Measurements from ENCODE around the gene S100A16.

Gene S100A16

GRCh38 chr1:153612111-153612754 is 704 bp downstream of the S100A16 start:
- Histone ChIP-seq H3K79me1 (ENCODE audit: low read depth, low read length) (no peaks in the 10 kb centered on the region), H3K9me3 (replicated peaks in 1 of 2; ENCODE audit: control insufficient read depth in 2 of 2, insufficient read depth in 1 of 2, low read depth in 1 of 2, low read length in 2 of 2) (no peaks in the 10 kb centered on the region), H3K9ac (ENCODE audit: low read depth, low read length, poor library complexity) (peak overlapping the region; percentile 25), H3K23ac (ENCODE audit: low read depth, low read length, poor library complexity) (no peak overlapping the region), H3K4me2 (ENCODE audit: insufficient read depth, low read length, poor library complexity, severe bottlenecking) (peak overlapping the region; percentile 21), H3K14ac (ENCODE audit: low read length) (no peak overlapping the region), H2AK5ac (ENCODE audit: low read depth, low read length) (no peak overlapping the region), H2BK12ac (ENCODE audit: low read length) (peak overlapping the region; percentile 52), H4K91ac (ENCODE audit: low read depth, low read length, poor library complexity) (no peak overlapping the region), H3K4me3 (ENCODE audit: low read length in 2 of 2) (peak overlapping the region in 1 of 2 donors; percentile 14), H3K36me3 (replicated peaks in 1 of 2; ENCODE audit: control insufficient read depth in 2 of 2, insufficient read depth in 2 of 2, low read length in 2 of 2) (no peaks in the 10 kb centered on the region), H3K18ac (ENCODE audit: low read length) (peak overlapping the region; percentile 77), H3K27me3 (ENCODE audit: control insufficient read depth in 3 of 3, insufficient read depth in 3 of 3, low read depth in 1 of 3, low read length in 3 of 3) (no peaks in the 10 kb centered on the region), H3K27ac (replicated peaks; ENCODE audit: low read length) (no peak overlapping the region), H2BK5ac (ENCODE audit: low read length) (no peak overlapping the region), H3K4ac (ENCODE audit: low read length) (no peak overlapping the region), H3K4me1 (ENCODE audit: control insufficient read depth in 2 of 2, insufficient read depth in 1 of 2, low read depth in 1 of 2, low read length in 2 of 2) (peaks cover 20 to 28% of the 10 kb centered on the region in 2 donors), H2BK15ac (ENCODE audit: low read length) (peak overlapping the region; percentile 76), H2AFZ (ENCODE audit: low read length) (peak overlapping the region; percentile 80), H4K8ac (ENCODE audit: low read depth, low read length) (no peak overlapping the region), H2BK120ac (ENCODE audit: low read depth, low read length) (peak overlapping the region; percentile 1)
- no peak for DNase-seq (ENCODE audit: low spot score)
- no CpG with 5 or more reads among the region's 11 CpGs for WGBS, 2 donors (ENCODE audit: extremely low coverage in 2 of 2, insufficient read length in 2 of 2, insufficient replicate concordance in 1 of 2)

- Histone ChIP-seq H3K4me3 (ENCODE audit: low read length in 2 of 2) (no peak overlapping the region), H3K14ac (ENCODE audit: low read length) (no peak overlapping the region), H3K9ac (ENCODE audit: low read depth, low read length, poor library complexity) (no peak overlapping the region), H3K27ac (replicated peaks; ENCODE audit: low read length) (no peak overlapping the region), H3K9me3 (replicated peaks in 1 of 2; ENCODE audit: control insufficient read depth in 2 of 2, insufficient read depth in 1 of 2, low read depth in 1 of 2, low read length in 2 of 2) (no peaks in the 10 kb centered on the region), H2BK5ac (ENCODE audit: low read length) (no peak overlapping the region), H2BK120ac (ENCODE audit: low read depth, low read length) (no peak overlapping the region), H3K18ac (ENCODE audit: low read length) (no peak overlapping the region), H3K4me1 (ENCODE audit: control insufficient read depth in 2 of 2, insufficient read depth in 1 of 2, low read depth in 1 of 2, low read length in 2 of 2) (peaks cover 21 to 28% of the 10 kb centered on the region in 2 donors), H3K27me3 (ENCODE audit: control insufficient read depth in 3 of 3, insufficient read depth in 3 of 3, low read depth in 1 of 3, low read length in 3 of 3) (no peaks in the 10 kb centered on the region), H3K79me1 (ENCODE audit: low read depth, low read length) (no peaks in the 10 kb centered on the region), H2BK15ac (ENCODE audit: low read length) (no peak overlapping the region), H2AFZ (ENCODE audit: low read length) (peak overlapping the region; percentile 80), H2AK5ac (ENCODE audit: low read depth, low read length) (no peak overlapping the region), H3K4ac (ENCODE audit: low read length) (no peak overlapping the region), H3K23ac (ENCODE audit: low read depth, low read length, poor library complexity) (no peak overlapping the region), H3K4me2 (ENCODE audit: insufficient read depth, low read length, poor library complexity, severe bottlenecking) (no peak overlapping the region), H3K36me3 (replicated peaks in 1 of 2; ENCODE audit: control insufficient read depth in 2 of 2, insufficient read depth in 2 of 2, low read length in 2 of 2) (no peaks in the 10 kb centered on the region), H4K91ac (ENCODE audit: low read depth, low read length, poor library complexity) (no peak overlapping the region), H2BK12ac (ENCODE audit: low read length) (no peak overlapping the region), H4K8ac (ENCODE audit: low read depth, low read length) (no peak overlapping the region)
- no peak for DNase-seq (ENCODE audit: low spot score)
- no CpG with 5 or more reads among the region's 1 CpG for WGBS, 2 donors (ENCODE audit: extremely low coverage in 2 of 2, insufficient read length in 2 of 2, insufficient replicate concordance in 1 of 2)
Observed at GRCh38 chr1:153611356-153611755, 1.6 kb downstream of the S100A16 start.

GRCh38 chr1:153610811-153611301 is 2.1 kb downstream of the S100A16 start:
- Histone ChIP-seq H2BK12ac (ENCODE audit: low read length) (no peak overlapping the region), H4K8ac (ENCODE audit: low read depth, low read length) (no peak overlapping the region), H2BK15ac (ENCODE audit: low read length) (no peak overlapping the region), H3K14ac (ENCODE audit: low read length) (no peak overlapping the region), H3K36me3 (replicated peaks in 1 of 2; ENCODE audit: control insufficient read depth in 2 of 2, insufficient read depth in 2 of 2, low read length in 2 of 2) (no peaks in the 10 kb centered on the region), H2BK120ac (ENCODE audit: low read depth, low read length) (no peak overlapping the region), H2AK5ac (ENCODE audit: low read depth, low read length) (peak overlapping the region; percentile 22), H3K4me2 (ENCODE audit: insufficient read depth, low read length, poor library complexity, severe bottlenecking) (no peak overlapping the region), H2AFZ (ENCODE audit: low read length) (no peak overlapping the region), H3K27ac (replicated peaks; ENCODE audit: low read length) (no peak overlapping the region), H3K9me3 (replicated peaks in 1 of 2; ENCODE audit: control insufficient read depth in 2 of 2, insufficient read depth in 1 of 2, low read depth in 1 of 2, low read length in 2 of 2) (no peaks in the 10 kb centered on the region), H3K4ac (ENCODE audit: low read length) (no peak overlapping the region), H3K79me1 (ENCODE audit: low read depth, low read length) (no peaks in the 10 kb centered on the region), H4K91ac (ENCODE audit: low read depth, low read length, poor library complexity) (no peak overlapping the region), H3K23ac (ENCODE audit: low read depth, low read length, poor library complexity) (no peak overlapping the region), H3K4me3 (ENCODE audit: low read length in 2 of 2) (no peak overlapping the region), H3K9ac (ENCODE audit: low read depth, low read length, poor library complexity) (no peak overlapping the region), H3K4me1 (ENCODE audit: control insufficient read depth in 2 of 2, insufficient read depth in 1 of 2, low read depth in 1 of 2, low read length in 2 of 2) (peaks cover 21 to 28% of the 10 kb centered on the region in 2 donors), H2BK5ac (ENCODE audit: low read length) (no peak overlapping the region), H3K27me3 (ENCODE audit: control insufficient read depth in 3 of 3, insufficient read depth in 3 of 3, low read depth in 1 of 3, low read length in 3 of 3) (no peaks in the 10 kb centered on the region), H3K18ac (ENCODE audit: low read length) (no peak overlapping the region)
- WGBS, 2 donors (ENCODE audit: extremely low coverage in 2 of 2, insufficient read length in 2 of 2, insufficient replicate concordance in 1 of 2): no CpG with 5 or more reads among the region's 7 CpGs
- no peak for DNase-seq (ENCODE audit: low spot score)

- no peak overlapping the region for H2BK15ac ChIP-seq (ENCODE audit: low read length)
- H3K27me3 ChIP-seq (ENCODE audit: control insufficient read depth in 3 of 3, insufficient read depth in 3 of 3, low read depth in 1 of 3, low read length in 3 of 3): no peaks in the 10 kb centered on the region
- no CpG with 5 or more reads among the region's 4 CpGs for WGBS, 2 donors (ENCODE audit: extremely low coverage in 2 of 2, insufficient read length in 2 of 2, insufficient replicate concordance in 1 of 2)
- H2AK5ac ChIP-seq (ENCODE audit: low read depth, low read length): no peak overlapping the region
- H2BK5ac ChIP-seq (ENCODE audit: low read length): no peak overlapping the region
- H3K18ac ChIP-seq (ENCODE audit: low read length): no peak overlapping the region
- H2AFZ ChIP-seq (ENCODE audit: low read length): no peak overlapping the region
- H4K8ac ChIP-seq (ENCODE audit: low read depth, low read length): no peak overlapping the region
- no peak overlapping the region for H2BK12ac ChIP-seq (ENCODE audit: low read length)
- no peak overlapping the region for H3K4me3 ChIP-seq (ENCODE audit: low read length in 2 of 2)
- H3K4me1 ChIP-seq (ENCODE audit: control insufficient read depth in 2 of 2, insufficient read depth in 1 of 2, low read depth in 1 of 2, low read length in 2 of 2): peaks cover 21 to 28% of the 10 kb centered on the region in 2 donors
- no peak for DNase-seq (ENCODE audit: low spot score)
- H3K9ac ChIP-seq (ENCODE audit: low read depth, low read length, poor library complexity): no peak overlapping the region
- H3K9me3 ChIP-seq (replicated peaks in 1 of 2; ENCODE audit: control insufficient read depth in 2 of 2, insufficient read depth in 1 of 2, low read depth in 1 of 2, low read length in 2 of 2): no peaks in the 10 kb centered on the region
- H3K36me3 ChIP-seq (replicated peaks in 1 of 2; ENCODE audit: control insufficient read depth in 2 of 2, insufficient read depth in 2 of 2, low read length in 2 of 2): no peaks in the 10 kb centered on the region
- H3K23ac ChIP-seq (ENCODE audit: low read depth, low read length, poor library complexity): no peak overlapping the region
- no peak overlapping the region for H3K4me2 ChIP-seq (ENCODE audit: insufficient read depth, low read length, poor library complexity, severe bottlenecking)
- no peak overlapping the region for H2BK120ac ChIP-seq (ENCODE audit: low read depth, low read length)
- no peak overlapping the region for H3K27ac ChIP-seq (replicated peaks; ENCODE audit: low read length)
- no peak overlapping the region for H3K4ac ChIP-seq (ENCODE audit: low read length)
- no peaks in the 10 kb centered on the region for H3K79me1 ChIP-seq (ENCODE audit: low read depth, low read length)
- no peak overlapping the region for H3K14ac ChIP-seq (ENCODE audit: low read length)
- no peak overlapping the region for H4K91ac ChIP-seq (ENCODE audit: low read depth, low read length, poor library complexity)
Observed at GRCh38 chr1:153610334-153610733, 2.6 kb downstream of the S100A16 start.

All from neuronal stem cell (in vitro differentiated cells).